Ovary (tissue), 1 donor: ENCODE results near the gene CELA3B.
"Not testable (repeated sequence)": the region's sequence is repeated elsewhere in the genome, so short reads cannot be mapped to it uniquely, and the experiment has no call there.

ENCODE experiments used
- EP300 ChIP-seq: sonication (generic); formaldehyde crosslinking; IDR thresholded peaks from one replicate; pipeline ENCODE4 v1.6.1; 2017; ENCODE audit warnings: antibody characterized with exemption
- POLR2A ChIP-seq: fragments of 450-650 bp; IDR thresholded peaks from one replicate; pipeline ENCODE4 v1.6.1; 2017; ENCODE audit warnings: antibody characterized with exemption, mild to moderate bottlenecking, moderate library complexity

DNA sequence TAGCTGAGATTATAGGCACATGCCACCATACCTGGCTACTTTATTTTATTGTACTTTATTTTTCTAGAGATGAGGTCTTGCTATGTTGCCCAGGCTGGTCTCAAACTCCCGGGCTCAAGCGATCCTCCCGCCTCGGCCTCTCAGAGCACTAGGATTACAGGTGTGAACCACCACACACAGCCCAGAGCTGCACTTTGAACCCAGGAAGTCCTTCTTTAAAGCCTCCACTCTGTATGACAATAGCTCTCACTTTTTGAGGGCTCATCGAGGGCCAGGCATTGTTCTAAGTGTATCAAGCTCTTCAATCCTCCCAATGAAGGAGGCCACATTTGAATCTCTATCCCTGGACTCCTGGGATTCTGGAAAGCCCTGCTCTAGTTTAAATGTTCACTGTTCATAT is 25.6 kb downstream of the CELA3B start:
- TF ChIP-seq POLR2A, EP300: not testable (repeated sequence)
